A549 (cell line): ENCODE data around the gene SLC26A8.

Experiments used
- CEBPB ChIP-seq, 2 experiments: fragments of >200 bp in 1 of 2; sonication (Bioruptor Twin) in 1 of 2; formaldehyde crosslinking in 1 of 2; IDR thresholded peaks; 2 replicates each; pipeline ENCODE4 v1.6.1; 2012 to 2016
- CHD4 ChIP-seq: fragments of 200-600 bp; sonication (generic); IDR thresholded peaks from 2 replicates; pipeline ENCODE4 v1.6.1; 2016; ENCODE audit warnings: antibody characterized with exemption, mild to moderate bottlenecking, borderline replicate concordance
- EP300 ChIP-seq, 2 experiments: fragments of >200 bp; sonication (Bioruptor Twin); formaldehyde crosslinking; IDR thresholded peaks; 2 replicates in 1 of 2; 3 replicates in 1 of 2; pipeline ENCODE4 v1.6.1; 2016 to 2017
- ESRRA ChIP-seq: fragments of 150-350 bp; IDR thresholded peaks from 2 replicates; pipeline ENCODE4 v1.6.1; 2014; ENCODE audit warnings: mild to moderate bottlenecking, low read length, borderline replicate concordance
- FOSB ChIP-seq: fragments of 250-450 bp; sonication (Bioruptor Pico); IDR thresholded peaks from 2 replicates; pipeline ENCODE4 v1.5.0; 2020; ENCODE audit warnings: mild to moderate bottlenecking, moderate library complexity
- KDM5A ChIP-seq: fragments of 200-600 bp; sonication (generic); IDR thresholded peaks from 2 replicates; pipeline ENCODE4 v1.6.1; 2016; ENCODE audit warnings: antibody characterized with exemption, mild to moderate bottlenecking
- MAFK ChIP-seq: fragments of 450-650 bp; IDR thresholded peaks from 2 replicates; pipeline ENCODE4 v1.6.1; 2014; ENCODE audit not compliant: partially characterized antibody
- POLR2A ChIP-seq: IDR thresholded peaks from 2 replicates; pipeline ENCODE4 v1.6.1; 2012; ENCODE audit warnings: mild to moderate bottlenecking, low read length
- USF2 ChIP-seq: fragments of 450-650 bp; IDR thresholded peaks from 2 replicates; pipeline ENCODE4 v1.6.1; 2014; ENCODE audit warnings: antibody characterized with exemption
- TF ChIP-seq, protein P1 (sequence below): fragments of >200 bp; sonication (Bioruptor Twin); formaldehyde crosslinking; IDR thresholded peaks from 3 replicates; pipeline ENCODE4 v1.5.1; 2016

- TF ChIP-seq POLR2A (no peak), KDM5A (no peak), EP300 (IDR thresholded peaks at IDR 0.05) (no peak), CHD4 (no peak), USF2 (no peak), MAFK (no peak), ESRRA (no peak), FOSB (CRISPR knock-in tag) (no peak), CEBPB (IDR thresholded peaks at IDR 0.05) (no peak)
- TF ChIP-seq, protein P1, sequence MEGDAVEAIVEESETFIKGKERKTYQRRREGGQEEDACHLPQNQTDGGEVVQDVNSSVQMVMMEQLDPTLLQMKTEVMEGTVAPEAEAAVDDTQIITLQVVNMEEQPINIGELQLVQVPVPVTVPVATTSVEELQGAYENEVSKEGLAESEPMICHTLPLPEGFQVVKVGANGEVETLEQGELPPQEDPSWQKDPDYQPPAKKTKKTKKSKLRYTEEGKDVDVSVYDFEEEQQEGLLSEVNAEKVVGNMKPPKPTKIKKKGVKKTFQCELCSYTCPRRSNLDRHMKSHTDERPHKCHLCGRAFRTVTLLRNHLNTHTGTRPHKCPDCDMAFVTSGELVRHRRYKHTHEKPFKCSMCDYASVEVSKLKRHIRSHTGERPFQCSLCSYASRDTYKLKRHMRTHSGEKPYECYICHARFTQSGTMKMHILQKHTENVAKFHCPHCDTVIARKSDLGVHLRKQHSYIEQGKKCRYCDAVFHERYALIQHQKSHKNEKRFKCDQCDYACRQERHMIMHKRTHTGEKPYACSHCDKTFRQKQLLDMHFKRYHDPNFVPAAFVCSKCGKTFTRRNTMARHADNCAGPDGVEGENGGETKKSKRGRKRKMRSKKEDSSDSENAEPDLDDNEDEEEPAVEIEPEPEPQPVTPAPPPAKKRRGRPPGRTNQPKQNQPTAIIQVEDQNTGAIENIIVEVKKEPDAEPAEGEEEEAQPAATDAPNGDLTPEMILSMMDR, result no peak
Measured at GRCh38 chr6:36028088-36028876, 3.8 kb upstream of the SLC26A8 start.
